ENCODE measurements around the gene MDM4.
A peak's percentile ranks its signal among the peaks of the same experiment; 100 is the strongest.

Gene MDM4

DNA sequence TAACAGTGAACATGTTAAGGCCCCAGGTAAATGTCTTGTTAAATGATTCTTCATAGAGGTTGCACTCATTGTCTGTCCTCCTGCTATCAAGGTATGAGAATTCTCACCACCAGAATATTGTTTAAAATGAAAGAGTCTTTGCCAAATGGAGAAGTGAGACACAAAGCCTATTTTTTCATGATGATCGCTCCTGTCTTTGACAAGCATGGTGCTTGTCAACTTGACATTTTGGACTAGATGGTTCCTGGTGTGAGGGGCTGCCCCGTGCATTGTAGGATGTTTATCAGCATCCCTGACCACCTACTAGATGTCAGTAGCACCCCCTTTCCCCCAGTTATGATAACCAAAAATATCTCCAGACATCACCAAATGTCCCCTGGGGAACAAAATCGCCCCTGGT, 65.6 kb downstream of the MDM4 start:
- no peak for DNase-seq

DNA sequence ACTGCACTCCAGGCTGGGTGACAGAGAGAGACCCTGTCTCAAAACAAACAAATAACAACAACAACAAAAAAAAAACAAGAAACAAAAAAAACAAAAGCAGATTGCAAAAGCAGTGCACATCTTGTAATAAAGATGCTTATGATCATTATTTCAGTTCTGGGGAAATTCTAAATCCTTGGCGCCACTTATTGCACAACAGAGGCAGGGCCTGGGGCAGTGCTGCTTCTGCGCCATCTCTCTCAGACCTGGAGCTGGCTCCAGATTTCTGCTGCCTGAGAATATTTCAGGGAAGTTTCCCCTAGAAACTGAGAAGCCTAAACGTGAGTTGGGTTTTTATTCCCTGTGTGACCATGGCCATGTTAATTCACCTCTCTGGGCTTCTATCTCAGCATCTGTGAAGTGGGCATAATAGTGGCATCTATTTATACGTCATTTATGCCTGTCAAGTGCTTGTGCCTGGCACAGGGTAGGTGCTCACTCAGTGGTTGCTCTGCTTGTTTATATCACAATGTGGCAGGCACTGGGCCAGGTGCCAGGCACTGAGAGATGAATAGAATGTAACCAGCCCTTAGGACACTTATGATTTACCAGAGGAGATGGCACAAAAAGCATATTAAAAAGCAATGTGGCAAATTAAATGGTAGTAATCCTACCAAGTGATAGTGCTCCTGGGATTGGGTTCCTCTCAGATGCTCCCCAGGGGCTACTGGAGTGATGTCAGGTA, 67.9 kb downstream of the MDM4 start:
- peak; percentile 19 for DNase-seq

DNA sequence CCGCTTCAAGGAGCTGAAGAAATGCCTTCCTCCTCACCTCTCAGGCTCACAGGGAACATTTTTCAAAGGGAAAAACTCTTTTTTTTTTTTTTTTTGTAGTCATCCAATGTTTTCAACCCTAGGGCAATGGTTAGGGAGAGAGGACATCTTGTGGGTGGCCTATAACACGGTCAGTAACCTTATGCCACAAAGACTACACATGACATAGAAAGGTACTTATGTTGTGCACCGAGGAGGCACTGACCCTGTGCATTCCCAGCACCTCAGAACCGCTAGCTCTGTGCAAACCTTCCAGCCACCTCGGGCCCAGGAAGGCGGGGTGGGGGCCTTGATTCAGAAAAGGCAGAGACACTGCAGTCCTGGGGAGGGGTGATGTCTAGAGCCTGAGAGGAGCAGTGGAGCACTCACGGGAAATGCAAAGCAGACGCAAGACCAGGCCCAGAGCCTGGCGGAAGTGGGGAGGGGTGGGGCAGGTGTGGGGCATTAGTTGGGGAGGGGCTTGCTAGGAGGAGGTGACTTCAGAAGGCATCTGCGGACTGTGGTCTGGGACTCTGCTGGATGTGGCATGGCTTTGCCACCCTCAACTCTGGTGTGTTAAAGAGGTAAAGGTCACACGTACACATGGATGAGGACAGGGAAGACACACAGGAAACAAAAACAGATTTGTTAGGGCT, 68.6 kb downstream of the MDM4 start:
- no peak for DNase-seq

DNA sequence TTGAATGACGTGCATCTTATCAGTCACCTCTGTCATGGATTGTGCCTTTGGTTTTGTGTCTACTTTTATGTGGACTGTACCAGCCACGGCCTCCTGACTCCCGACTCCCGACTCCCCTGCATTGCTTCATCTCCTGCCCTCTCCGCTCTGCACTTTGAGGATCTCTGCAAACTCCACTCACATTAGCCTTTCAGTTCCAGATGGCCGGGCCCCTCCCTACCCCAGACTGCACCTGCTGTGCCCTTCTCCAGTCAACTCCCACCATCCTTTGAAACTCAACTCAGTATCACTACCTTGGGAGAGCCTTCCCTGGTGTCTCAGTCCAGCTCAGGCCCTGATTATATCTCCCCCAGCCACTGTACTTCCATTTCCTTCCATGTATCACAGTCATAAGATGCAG, 71.4 kb downstream of the MDM4 start:
- DNase-seq, result peak; percentile 47

DNA sequence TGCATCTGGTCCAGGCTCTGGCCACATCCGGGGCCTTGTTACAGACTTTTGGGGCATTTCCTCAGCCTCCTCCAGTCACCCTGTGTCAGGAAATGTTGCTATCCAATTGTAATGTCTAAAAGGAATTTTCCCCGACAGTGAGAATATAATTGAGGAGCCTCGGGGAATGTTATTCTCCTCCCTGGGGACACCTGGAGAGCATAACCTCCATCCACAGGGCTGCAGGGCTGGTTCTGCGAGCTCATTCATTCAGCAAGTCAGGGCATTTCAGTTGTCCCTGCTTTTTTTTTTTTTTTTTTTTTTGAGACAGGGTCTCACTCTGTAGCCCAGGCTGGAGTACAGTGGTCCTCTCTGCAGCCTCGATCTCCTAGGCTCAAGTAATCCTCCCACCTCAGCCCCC, 72.6 kb downstream of the MDM4 start:
- no peak for DNase-seq

DNA sequence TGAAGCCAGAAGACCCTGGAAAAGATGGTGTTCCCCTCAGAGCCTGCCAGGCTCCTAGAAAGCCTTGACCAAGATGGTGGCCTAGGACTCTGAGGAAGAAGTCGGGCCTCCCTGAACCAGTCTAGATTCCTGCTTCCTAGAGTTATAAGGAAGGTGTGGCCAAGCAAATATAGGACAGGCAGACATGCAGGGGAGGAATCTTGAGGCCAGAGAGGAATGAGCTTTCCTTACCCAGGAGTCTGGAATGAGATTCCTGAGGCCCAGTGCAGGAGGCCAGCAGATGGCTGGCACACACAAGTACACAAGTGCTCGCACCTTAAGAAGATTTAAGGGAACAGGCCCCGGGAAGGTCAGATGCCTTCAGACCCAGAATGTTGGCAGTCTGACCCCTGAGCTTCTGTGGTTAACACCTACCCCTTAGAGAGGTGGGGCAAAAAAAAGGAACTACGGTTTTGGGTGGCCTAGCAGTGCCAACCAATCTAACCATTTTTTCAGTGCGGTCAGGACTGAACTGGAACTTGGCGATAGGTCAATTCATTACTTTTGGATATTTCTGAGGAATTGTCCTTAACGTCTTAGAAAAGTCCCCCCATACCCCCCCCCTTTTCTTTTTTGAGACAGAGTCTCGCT, 73.3 kb downstream of the MDM4 start:
- DNase-seq, result no peak

DNA sequence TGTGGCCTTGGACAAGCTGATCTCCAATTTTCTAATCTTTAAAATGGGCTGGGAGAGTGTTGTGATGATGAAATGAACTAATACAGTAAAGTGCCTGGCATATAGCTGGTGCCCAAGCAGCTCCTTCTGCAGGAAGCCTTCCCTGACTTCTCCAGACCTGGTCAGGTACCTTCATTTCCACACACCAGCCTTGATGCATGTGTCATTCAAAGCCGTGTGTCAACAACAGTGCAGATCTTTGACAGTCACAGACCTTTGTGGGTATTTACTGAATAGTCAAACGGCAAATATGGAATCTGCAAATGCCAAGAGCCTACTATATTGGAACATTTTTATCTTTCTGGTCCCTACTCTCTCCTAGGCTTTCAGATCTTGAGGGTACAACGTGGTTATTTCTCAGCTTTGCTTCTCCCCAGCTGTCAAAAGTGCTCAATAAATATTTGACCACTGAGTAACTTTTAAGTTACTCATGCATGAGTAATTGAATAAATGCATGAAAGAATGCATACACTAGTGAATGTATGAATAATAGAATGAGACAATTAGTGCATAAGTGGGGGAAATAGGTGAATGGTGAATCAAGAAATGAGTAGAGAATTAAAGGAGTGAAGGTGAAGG, 75.4 kb downstream of the MDM4 start:
- no peak for DNase-seq

DNA sequence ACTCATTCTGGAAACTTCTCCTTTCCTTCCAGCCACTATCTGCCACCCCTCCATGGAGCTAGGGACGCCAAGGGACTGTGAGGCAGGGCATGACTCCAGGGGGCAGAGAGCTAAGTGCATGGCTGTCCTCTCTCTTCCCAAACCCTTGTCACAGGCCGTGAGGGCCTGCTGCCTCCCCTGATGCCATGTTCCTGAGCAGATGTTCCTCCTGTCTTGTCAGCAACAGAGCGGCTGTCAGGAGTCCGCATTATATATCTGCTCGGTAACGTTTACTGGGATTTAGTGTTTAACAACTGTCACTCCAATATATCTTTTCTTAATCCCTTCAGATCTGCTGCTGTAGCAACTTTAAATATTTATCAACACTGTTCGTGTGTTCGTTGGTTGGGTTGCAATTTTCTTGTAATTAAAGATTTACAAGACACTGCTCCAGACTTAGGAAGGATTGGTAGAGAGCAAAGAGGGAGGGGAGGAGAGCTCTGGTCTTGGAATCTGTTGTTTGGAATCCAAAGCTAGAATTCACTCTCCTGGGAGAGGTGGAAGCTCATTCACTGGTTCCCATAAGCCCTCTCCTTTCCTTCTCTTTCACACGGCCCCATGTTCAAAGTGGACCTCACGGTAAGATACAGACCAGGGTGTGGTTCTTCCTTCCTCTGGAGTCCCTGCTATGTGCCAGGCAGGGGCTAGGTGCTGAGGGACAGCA, 76.2 kb downstream of the MDM4 start:
- peak; percentile 51 for DNase-seq

DNA sequence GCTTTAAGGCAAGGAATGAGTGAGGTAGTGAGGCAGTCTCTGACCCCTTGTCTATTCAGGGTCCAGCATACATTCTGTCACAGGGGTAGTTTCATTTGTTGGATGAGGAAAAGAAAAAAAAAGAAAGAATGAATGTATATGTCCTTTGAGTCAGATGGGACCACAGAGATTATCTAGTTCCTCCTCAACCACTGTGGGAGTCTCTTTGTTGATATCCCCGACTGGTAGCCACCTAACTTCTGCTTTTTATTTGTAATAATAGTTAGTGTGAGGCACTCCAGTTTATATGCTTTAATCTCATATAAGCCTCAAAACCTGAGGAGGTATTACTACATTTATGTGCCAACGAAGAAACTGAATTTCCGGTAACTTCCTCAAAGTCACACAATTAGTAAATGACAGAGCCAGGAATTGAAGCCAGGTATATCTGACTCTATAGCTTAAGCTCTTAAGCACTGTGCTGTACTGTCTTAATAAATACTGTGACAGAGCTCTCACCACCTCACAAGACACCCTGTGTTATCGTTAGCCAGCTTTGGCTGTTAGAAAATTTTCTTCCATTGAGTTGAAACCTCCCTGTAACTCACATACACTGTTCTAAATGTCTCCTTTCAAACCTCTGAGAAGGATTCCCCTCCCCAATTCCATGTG, 82.2 kb downstream of the MDM4 start:
- DNase-seq, result no peak

DNA sequence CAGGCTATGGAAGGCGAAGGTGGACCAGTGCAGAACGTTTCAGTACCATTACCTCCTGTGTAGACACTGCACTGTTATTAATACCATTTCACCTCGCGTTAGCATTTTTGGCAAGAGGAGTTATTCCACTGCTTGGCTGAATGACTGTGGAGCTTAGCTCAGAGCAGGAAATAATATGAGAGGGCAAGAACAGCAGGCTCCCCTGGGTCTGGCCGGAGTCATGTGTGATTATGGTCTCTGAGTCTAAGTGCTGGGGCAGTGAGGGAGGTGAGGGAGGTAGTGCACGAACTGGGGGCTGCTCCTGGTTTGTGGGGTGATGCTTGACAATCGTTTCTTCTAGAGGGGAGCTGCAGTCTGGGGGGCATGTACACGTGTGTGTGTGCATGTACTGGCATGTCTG, 82.9 kb downstream of the MDM4 start:
- no peak for DNase-seq

DNA sequence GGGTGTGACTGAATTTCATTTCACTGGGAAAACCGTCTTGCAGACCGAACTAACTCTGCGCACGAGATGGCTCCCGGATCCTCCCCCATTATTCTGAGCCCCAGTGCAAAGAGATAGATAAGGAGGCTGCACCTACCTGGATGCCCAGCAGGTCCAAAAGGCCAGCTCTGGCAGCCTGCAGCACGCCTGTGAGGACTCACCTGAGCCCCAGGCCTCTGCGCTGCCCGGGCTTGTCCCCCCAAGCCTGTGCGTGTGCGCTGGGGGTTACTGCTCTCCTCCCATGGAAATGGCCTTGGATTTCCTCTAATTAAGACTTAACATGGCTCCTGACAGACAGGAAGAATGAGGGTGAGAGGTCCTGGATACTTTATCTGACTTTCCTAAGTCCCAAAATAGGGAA, 83.4 kb downstream of the MDM4 start:
- no peak for DNase-seq

DNA sequence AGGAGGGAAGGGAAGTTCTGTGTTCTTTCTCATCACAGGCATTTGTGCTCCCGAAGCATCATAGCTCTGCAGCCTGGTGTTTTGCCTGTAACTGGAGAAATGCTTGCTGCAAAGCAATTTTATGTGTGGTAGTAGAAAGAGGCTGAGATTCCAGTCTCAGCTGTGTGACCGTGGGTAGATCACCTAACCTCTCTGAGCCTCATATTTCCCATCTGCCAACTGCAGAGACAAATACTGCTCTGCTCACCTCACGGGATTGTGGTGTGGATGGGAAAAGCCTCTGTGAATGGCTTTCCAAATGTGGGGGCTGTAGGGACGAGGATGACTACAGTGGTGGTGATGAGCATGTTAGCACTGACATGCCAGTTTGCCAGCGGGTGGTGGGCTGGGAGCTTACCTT, 84.0 kb downstream of the MDM4 start:
- DNase-seq, result no peak

DNA sequence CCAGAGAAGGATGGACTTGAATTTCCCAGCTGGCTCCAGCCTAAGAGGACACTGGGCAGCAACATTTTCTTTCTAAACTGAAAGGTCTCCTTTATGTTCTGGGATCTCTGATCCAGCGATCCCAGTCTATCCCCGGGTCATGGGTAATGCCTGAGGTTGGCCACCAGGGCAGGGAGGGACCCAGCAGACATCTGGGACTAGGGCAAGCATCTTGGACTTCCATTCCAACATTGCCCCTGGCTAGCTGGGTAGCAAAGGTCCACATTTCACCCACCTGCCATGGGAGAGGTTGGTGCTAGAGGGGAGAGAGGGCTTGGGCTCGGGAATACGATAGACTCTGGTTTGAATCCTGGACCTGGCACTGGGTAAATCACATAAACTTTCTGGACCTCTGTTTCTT, 84.8 kb downstream of the MDM4 start:
- no peak for DNase-seq

DNA sequence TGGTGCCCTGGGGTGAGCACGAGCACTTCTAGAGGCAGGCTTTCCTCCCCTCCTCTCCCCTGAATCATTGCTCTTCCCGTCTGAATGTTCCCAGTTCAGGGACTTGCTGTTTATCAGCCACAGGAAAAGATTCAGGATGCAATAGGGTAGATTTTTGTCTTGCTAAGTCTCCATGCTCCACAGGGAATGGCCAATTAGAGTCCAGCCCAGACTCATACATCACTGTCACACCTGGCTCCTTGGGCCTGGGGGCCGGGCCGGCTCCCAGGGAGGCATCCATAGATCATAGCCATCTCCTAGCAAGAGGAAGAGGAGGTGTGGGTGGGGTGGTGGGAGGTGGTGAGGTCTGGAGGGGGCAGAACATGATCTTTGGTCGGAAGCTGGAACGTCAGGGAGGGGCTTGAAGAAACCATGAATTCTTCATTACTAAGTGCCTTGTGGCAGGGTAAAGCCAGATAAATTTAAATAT, 85.9 kb downstream of the MDM4 start:
- DNase-seq, result no peak

DNA sequence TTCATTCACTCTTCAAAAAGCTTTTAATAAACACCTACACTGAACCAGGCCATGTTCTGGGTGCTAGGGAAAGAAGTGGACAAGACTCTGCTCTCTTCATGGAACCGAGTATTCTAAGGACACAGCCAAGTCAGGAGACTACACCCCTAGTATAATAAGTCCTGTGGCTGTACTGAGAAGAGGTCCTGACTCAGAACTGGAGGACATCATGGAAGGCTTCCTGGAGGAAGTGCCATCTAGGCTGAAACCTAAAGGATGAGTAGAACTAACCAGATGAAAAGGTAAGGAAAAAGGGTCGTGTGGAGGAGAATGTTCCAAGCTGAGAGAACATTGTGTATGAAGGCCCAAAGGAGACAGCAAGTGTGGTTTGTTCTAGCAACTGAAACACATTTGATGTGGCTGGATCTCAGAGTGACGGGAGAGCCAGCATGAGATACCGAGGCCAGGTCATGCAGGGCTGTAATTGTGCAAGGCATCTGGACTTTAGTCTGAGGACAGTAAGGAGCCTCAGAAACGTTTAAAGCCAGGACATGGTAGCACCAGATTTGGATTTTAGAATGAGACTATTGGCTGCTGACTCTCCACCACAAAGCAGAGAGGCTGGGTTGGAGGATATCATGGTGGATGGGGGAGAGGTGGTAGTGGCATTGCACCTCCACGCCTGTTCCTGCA, 86.8 kb downstream of the MDM4 start:
- no peak for DNase-seq

DNA sequence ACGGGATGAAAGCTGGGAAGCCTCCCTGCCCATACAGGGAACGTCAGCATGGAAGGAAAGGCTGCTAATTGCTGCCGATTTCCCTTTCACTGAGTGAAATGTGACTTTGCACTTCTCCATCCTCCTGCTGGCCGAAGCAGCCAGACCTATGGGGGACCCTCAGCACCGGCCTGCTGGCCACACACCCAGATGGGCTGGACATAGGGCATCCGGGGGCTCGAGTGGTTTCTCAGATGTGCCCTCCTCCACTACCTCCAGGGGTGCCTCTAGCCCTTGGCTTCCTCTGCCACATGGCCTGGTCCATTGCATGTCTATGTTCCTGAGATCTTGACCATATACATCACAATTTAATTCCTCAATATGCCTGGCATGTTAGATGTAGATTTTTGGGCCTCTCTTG, 89.6 kb downstream of the MDM4 start:
- no peak for DNase-seq
